Stomach smooth muscle (tissue), 2 donors: Measurements from ENCODE around the gene BCHE.

ENCODE experiments used
- H3K27ac ChIP-seq: one replicate; pipeline ENCODE4 v1.7.0; 2013; ENCODE audit warnings: mild to moderate bottlenecking, low read length, inconsistent platforms
- H3K27me3 ChIP-seq, 2 donors: one replicate each; pipeline ENCODE4 v1.7.0; 2013; ENCODE audit warnings: low read length in 2 of 2; ENCODE audit not compliant: insufficient read depth in 2 of 2, control insufficient read depth in 1 of 2
- H3K36me3 ChIP-seq, 2 donors: one replicate each; pipeline ENCODE4 v1.7.0; 2013; ENCODE audit warnings: low read length in 2 of 2; ENCODE audit not compliant: control insufficient read depth in 2 of 2, insufficient read depth in 2 of 2
- H3K4me1 ChIP-seq: one replicate; pipeline ENCODE4 v1.7.0; 2013; ENCODE audit warnings: low read length; ENCODE audit not compliant: control insufficient read depth, insufficient read depth
- H3K4me3 ChIP-seq, 2 donors: one replicate each; pipeline ENCODE4 v1.7.0; 2013; ENCODE audit warnings: low read length in 2 of 2
- H3K9ac ChIP-seq, 2 donors: one replicate each; pipeline ENCODE4 v1.7.0; 2013; ENCODE audit warnings: low read length in 2 of 2, mild to moderate bottlenecking in 1 of 2
- H3K9me3 ChIP-seq, 2 donors: one replicate each; pipeline ENCODE4 v1.7.0; 2013; ENCODE audit warnings: low read length in 2 of 2; ENCODE audit not compliant: control insufficient read depth in 2 of 2
- donor health status: healthy.
- donor health status: Pancreatic carcinoma.

Gene BCHE

DNA sequence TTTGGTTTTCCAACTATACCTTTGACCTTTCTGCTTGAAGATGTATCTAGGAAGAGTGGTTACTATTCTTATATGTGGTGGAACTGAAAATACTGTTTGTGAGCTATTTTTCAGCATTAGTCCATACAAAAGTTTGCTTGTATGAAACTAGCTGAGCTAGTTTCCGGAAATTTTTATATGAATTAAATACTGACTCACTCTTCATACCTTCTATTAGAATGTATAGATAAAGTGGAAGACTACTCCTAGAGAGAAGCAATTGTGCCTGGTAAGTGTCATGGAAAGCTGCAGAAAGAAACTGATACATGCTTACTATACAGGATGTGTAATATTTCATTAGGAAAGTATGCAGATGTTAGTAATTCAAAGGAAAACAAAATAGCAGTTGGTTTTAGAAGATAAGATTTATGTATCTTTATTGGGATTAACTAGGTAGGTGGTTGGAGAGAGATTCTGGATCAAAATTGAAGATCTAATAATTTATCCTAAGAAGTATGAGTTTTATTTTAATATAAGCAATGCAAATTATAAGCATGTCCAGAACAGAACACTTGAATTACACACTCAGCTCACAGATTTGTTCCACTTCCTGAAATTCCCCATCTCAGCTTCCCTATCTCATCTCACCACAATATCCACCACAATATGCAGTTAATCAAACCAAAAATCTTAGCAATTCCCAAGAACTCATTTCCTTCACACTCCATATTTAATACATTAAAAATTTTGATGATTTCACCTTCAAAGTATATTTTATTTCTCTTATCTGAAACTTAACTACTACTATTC is 82.8 kb downstream of the BCHE start:
- Histone ChIP-seq H3K27ac (no peak overlapping the region), H3K9ac (no peak overlapping the region), H3K36me3 (no peaks in the 10 kb centered on the region), H3K9me3 (peaks cover 0 to 4% of the 10 kb centered on the region in 2 donors), H3K27me3 (no peaks in the 10 kb centered on the region), H3K4me1 (no peaks in the 10 kb centered on the region), H3K4me3 (no peak overlapping the region)

DNA sequence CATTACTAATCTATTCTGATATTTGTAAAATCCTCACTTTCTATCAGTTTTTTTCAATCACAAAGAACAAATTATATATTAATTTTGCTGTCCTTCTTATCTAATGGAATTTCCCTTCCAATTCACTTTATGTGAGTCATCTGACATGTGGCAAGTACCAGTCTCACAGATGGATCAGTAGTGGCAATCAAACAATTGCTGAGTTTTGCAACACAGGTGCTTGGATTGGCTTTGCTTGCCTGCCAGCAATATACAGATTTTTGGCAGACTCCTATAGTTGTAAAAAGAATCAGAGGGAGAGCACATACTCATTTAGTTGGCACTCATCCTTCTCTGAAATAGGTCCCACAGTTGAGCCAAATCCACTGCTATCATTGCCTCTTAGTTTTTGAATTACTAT is 83.7 kb downstream of the BCHE start:
- Histone ChIP-seq H3K27me3 (no peaks in the 10 kb centered on the region), H3K27ac (no peak overlapping the region), H3K9ac (no peak overlapping the region), H3K4me1 (no peaks in the 10 kb centered on the region), H3K4me3 (no peak overlapping the region), H3K36me3 (no peaks in the 10 kb centered on the region), H3K9me3 (peaks cover 0 to 4% of the 10 kb centered on the region in 2 donors)

DNA sequence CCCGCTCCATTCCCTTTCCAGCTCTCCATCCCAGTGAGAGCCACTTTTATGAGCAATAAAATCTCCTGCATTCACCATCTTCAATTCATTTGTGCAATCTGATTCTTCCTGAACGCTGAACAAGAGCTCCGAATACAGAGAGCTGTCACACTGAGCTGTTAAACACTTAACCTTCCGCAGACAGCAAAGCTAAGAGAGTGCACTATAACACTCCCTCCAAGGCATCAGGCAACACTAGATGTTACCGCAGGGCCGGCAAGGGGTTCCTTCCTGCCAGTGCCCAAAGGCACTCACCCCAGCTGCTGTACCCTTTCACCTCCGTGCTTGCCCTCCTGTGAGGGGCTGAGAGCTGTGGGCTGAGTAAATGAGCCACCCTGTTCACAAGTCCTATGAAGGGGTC is 85.6 kb downstream of the BCHE start:
- Histone ChIP-seq H3K4me3 (no peak overlapping the region), H3K9ac (no peak overlapping the region)

DNA sequence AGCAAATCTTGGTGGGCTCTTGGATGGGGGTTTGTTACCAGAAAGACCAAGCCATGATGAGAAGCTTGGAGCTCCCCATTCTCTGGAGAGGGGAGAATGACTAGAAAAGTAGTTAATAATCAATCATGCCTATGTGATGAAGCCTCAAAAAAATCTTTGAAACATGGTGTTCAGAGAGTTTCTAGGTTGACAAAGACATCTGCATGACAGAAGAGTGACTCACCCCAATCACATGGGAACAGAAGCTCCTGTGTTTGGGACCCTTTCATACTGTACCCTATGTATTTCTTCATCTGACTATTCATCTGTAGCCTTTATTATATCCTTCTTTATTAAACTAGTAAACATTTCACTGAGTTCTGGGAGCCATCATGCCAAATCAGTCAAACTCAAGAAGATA is 87.4 kb downstream of the BCHE start:
- no peaks in the 10 kb centered on the region for H3K4me1 ChIP-seq
- no peak overlapping the region for H3K27ac ChIP-seq
- H3K27me3 ChIP-seq, result no peaks in the 10 kb centered on the region
- no peaks in the 10 kb centered on the region for H3K36me3 ChIP-seq
- H3K9ac ChIP-seq, result no peak overlapping the region
- H3K4me3 ChIP-seq, result no peak overlapping the region
- peaks cover 0 to 4% of the 10 kb centered on the region in 2 donors for H3K9me3 ChIP-seq

More for the DNA sequence above, 85.6 kb downstream of the BCHE start:
- Histone ChIP-seq H3K36me3 (no peaks in the 10 kb centered on the region), H3K4me1 (no peaks in the 10 kb centered on the region), H3K9me3 (peaks cover 0 to 4% of the 10 kb centered on the region in 2 donors), H3K27me3 (no peaks in the 10 kb centered on the region), H3K27ac (no peak overlapping the region)

DNA sequence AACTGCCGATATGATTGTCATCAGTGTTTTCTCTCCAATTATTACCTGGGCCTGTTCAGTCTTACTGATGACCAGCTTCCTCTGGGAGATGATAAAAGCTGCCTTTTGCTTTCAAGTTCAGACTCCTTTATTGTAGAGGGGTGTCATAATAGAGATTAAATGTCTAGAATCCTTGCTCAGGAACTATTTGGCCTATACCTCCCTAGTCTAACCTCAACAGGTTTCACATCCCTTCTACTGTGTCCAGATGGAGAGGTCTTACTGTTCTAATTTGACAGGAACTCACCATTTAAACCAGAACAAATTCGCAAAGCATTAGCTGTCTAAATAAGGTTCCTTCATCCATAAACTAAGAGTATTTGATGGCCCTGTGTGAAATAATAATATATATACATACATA is 88.0 kb downstream of the BCHE start:
- H3K9me3 ChIP-seq, result peaks cover 0 to 4% of the 10 kb centered on the region in 2 donors
- no peaks in the 10 kb centered on the region for H3K36me3 ChIP-seq
- no peaks in the 10 kb centered on the region for H3K27me3 ChIP-seq
- no peak overlapping the region for H3K4me3 ChIP-seq
- no peaks in the 10 kb centered on the region for H3K4me1 ChIP-seq
- H3K9ac ChIP-seq, result no peak overlapping the region
- no peak overlapping the region for H3K27ac ChIP-seq

DNA sequence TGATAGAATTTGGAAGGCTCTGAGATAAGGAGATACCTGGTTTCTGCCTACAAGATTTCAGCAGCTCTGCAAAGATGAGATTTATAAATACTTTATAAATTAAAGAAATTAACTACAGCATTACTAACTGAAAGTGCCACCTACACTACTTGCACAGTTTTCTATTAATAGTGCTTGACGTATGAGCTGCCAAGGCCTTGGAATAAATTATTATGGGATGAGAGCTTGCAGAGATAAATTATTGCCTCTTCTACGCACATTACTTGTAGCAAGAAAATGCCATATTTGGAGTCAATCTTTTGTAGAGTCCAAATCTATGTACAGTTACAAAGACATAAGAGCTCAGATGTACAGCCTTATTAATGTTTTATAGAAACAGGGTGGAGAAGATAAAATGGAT is 89.1 kb downstream of the BCHE start:
- no peak overlapping the region for H3K27ac ChIP-seq
- H3K9me3 ChIP-seq, result peaks cover 0 to 4% of the 10 kb centered on the region in 2 donors
- H3K4me1 ChIP-seq, result no peaks in the 10 kb centered on the region
- H3K9ac ChIP-seq, result no peak overlapping the region
- H3K36me3 ChIP-seq, result no peaks in the 10 kb centered on the region
- H3K27me3 ChIP-seq, result no peaks in the 10 kb centered on the region
- no peak overlapping the region for H3K4me3 ChIP-seq

DNA sequence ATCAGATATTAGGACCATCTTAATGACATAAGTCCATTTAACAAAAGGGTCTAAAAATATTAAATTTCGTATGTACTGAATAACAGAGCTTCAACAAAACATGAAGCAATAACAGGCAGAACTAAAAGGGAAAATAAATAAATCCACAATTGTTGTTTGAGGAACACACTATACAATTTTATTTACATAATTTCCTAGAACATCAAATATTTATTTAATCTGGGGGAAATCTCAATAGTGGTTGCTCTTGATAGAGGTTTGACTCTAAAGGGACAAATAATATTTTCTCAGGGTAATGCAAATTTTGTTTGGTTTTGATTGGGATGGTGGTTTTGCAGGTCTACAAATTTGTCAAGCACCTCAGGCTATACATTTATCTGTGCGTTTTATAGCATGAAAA is 90.3 kb downstream of the BCHE start:
- Histone ChIP-seq H3K4me3 (no peak overlapping the region), H3K9me3 (peaks cover 0 to 4% of the 10 kb centered on the region in 2 donors), H3K36me3 (no peaks in the 10 kb centered on the region), H3K9ac (no peak overlapping the region), H3K4me1 (no peaks in the 10 kb centered on the region), H3K27me3 (no peaks in the 10 kb centered on the region), H3K27ac (no peak overlapping the region)

DNA sequence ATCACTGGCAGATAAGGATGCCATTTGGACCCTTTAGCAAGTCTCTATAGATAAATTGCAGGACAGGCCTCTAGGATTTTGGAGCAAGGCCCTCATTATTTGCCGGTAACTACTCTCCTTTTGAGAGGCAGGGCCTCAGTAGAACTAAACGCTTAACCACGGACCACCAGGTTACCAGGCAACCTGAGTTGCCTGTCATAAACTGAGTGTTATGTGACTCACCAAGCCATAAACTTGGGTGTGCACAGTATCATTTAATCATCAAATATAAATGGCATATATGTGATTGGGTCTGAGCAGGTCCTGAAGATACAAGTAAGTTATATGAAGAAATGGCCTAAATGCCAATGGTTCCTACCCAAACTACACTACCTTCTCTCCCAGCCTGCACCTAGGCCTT is 93.2 kb downstream of the BCHE start:
- Histone ChIP-seq H3K9me3 (no peaks in the 10 kb centered on the region), H3K9ac (no peak overlapping the region), H3K27me3 (no peaks in the 10 kb centered on the region), H3K36me3 (no peaks in the 10 kb centered on the region), H3K4me3 (no peak overlapping the region), H3K27ac (no peak overlapping the region), H3K4me1 (no peaks in the 10 kb centered on the region)

DNA sequence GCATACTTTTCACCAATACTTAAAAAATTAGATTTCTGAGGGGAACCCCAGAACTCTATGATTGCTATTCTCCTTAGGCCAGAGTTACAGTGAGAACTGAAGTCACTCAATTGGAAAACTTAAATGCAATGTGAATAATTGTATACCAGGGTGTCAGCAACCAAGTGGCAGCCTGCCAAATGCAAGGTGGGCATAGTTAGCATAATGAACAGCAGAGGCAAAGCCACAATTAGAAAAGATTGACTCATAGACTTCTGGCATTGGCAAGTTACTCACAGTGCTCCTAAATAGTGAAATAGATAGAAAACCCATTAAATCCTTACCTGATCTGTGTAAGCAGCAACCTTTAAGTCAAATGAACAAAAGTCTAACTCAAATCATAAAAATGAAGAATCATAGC is 94.9 kb downstream of the BCHE start:
- Histone ChIP-seq H3K36me3 (no peaks in the 10 kb centered on the region), H3K27me3 (no peaks in the 10 kb centered on the region), H3K9ac (no peak overlapping the region), H3K9me3 (no peaks in the 10 kb centered on the region), H3K4me3 (no peak overlapping the region), H3K4me1 (no peaks in the 10 kb centered on the region), H3K27ac (no peak overlapping the region)

DNA sequence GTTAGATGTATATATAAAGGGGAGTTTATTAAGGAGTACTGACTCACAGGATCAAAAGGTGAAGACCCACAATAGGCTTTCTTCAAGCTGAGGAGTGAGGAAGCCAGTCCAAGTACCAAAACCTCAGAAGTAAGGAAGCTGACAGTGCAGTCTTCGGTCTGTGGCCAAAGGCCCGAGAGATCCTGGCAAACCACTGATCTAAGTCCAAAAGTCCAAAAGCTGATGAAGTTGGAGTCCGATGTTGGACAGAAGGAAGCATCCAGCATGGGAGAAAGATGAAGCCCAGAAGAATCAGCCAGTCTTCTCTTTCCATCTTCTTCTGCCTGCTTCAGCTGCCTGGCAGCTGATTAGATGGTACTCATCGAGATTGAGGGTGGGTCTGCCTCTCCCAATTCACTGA is 107.5 kb downstream of the BCHE start:
- no peak overlapping the region for H3K4me3 ChIP-seq
- H3K9ac ChIP-seq, result no peak overlapping the region
- no peak overlapping the region for H3K27ac ChIP-seq
- H3K36me3 ChIP-seq, result no peaks in the 10 kb centered on the region
- H3K27me3 ChIP-seq, result no peaks in the 10 kb centered on the region
- H3K9me3 ChIP-seq, result no peaks in the 10 kb centered on the region
- no peaks in the 10 kb centered on the region for H3K4me1 ChIP-seq

DNA sequence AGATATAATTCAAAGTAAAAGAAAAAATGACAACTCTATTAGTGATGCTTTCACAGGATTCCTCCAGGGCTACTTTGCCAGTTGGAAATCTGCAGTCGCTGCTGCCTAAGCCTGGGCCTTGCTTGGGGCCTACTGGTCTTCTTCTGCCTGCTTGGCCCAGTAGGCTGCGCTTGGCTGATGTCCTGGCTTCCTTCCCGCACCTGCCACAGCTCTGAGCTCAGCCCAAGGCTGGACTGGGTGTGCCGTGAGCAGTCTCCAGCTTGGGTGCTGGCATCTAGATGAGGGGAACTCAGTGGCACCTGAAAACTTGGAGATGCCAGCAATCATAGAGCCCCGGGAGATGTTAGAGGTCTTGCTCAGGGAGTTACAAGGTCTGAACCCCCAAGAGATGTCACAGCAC is 108.3 kb downstream of the BCHE start:
- no peak overlapping the region for H3K4me3 ChIP-seq
- no peaks in the 10 kb centered on the region for H3K36me3 ChIP-seq
- no peaks in the 10 kb centered on the region for H3K27me3 ChIP-seq
- no peaks in the 10 kb centered on the region for H3K4me1 ChIP-seq
- no peak overlapping the region for H3K9ac ChIP-seq
- H3K9me3 ChIP-seq, result no peaks in the 10 kb centered on the region
- H3K27ac ChIP-seq, result no peak overlapping the region
